A549 (cell line): ENCODE results near the gene TMEM121. TPM values are rescaled to one million over a fixed set of nuclear protein-coding genes. Genes with fewer than 3 reads are reported as not detected.
"Not testable (repeated sequence)": the region's sequence is repeated elsewhere in the genome, so short reads cannot be mapped to it uniquely, and the experiment has no call there.

ENCODE experiments used
- ATAC-seq, 2 experiments: fragments of 200-7000 bp in 1 of 2; fragments of >200 bp in 1 of 2; cut with Nextera tagmentation in 1 of 2; cut with Tn5 transposase in 1 of 2; 3 replicates each; pipeline versions ENCODE4 v1.8.0 to v1.9.1; 2018 to 2020; ENCODE audit warnings: mild to moderate bottlenecking in 1 of 2, moderate library complexity in 1 of 2
- CTCF ChIA-PET: fragments of 300-600 bp; sonication (Branson Sonifier 250); formaldehyde crosslinking; extraction: SDS; loops from one replicate; lab custom pipeline; 2021; ENCODE audit warnings: antibody characterized with exemption, inconsistent platforms; lab: Yijun Ruan, JAX
- POLR2A ChIA-PET: fragments of 350-600 bp; formaldehyde crosslinking; extraction: SDS; loops from one replicate; lab custom pipeline; 2021; ENCODE audit warnings: antibody characterized with exemption, inconsistent platforms; lab: Yijun Ruan, JAX
- DNase-seq, 2 experiments: peaks; one replicate each; pipeline versions ENCODE4 v3.0.0 to v3.0.0-alpha.2; 2011 to 2016; ENCODE audit warnings: low read depth in 1 of 2, low spot score in 1 of 2
- FAIRE-seq: peaks from 2 replicates; lab custom pipeline; 2011; peaks lifted over from hg19 to GRCh38; lab: Jason Lieb, UNC
- H3K27ac ChIP-seq, 2 experiments: fragments of >200 bp; sonication (Bioruptor Twin); formaldehyde crosslinking; 3 replicates each; pipeline ENCODE4 v1.5.1; 2016 to 2017
- H3K4me1 ChIP-seq: fragments of >200 bp; sonication (Bioruptor Twin); formaldehyde crosslinking; 3 replicates; pipeline ENCODE4 v1.6.1; 2016
- H3K4me2 ChIP-seq: fragments of >200 bp; sonication (Bioruptor Twin); formaldehyde crosslinking; 3 replicates; pipeline ENCODE4 v1.6.1; 2016
- H3K4me3 ChIP-seq: fragments of >200 bp; sonication (Bioruptor Twin); formaldehyde crosslinking; 3 replicates; pipeline ENCODE4 v1.5.1; 2016
- H3K9me3 ChIP-seq: fragments of >200 bp; sonication (Bioruptor Twin); formaldehyde crosslinking; 3 replicates; pipeline ENCODE4 v1.6.1; 2016
- CBX2 ChIP-seq: fragments of 200-600 bp; sonication (generic); IDR thresholded peaks from 2 replicates; pipeline ENCODE4 v1.6.1; 2016; ENCODE audit warnings: low read depth, mild to moderate bottlenecking, borderline replicate concordance
- CHD4 ChIP-seq: fragments of 200-600 bp; sonication (generic); IDR thresholded peaks from 2 replicates; pipeline ENCODE4 v1.6.1; 2016; ENCODE audit warnings: antibody characterized with exemption, mild to moderate bottlenecking, borderline replicate concordance
- KDM5A ChIP-seq: fragments of 200-600 bp; sonication (generic); IDR thresholded peaks from 2 replicates; pipeline ENCODE4 v1.6.1; 2016; ENCODE audit warnings: antibody characterized with exemption, mild to moderate bottlenecking
- RFX5 ChIP-seq: fragments of 450-650 bp; IDR thresholded peaks from 2 replicates; pipeline ENCODE4 v1.7.1; 2014; ENCODE audit warnings: antibody characterized with exemption, mild to moderate bottlenecking, moderate library complexity
- RNF2 ChIP-seq: fragments of 200-600 bp; sonication (generic); IDR thresholded peaks from 2 replicates; pipeline ENCODE4 v1.6.1; 2016; ENCODE audit warnings: low read depth, mild to moderate bottlenecking, antibody characterized with exemption, moderate library complexity, borderline replicate concordance
- TFCP2L1 ChIP-seq: fragments of 250-450 bp; sonication (Bioruptor Pico); IDR thresholded peaks from 2 replicates; pipeline ENCODE4 v1.5.0; 2021; ENCODE audit warnings: mild to moderate bottlenecking
- TP53 ChIP-seq: fragments of 250-450 bp; sonication (Bioruptor Pico); IDR thresholded peaks from 2 replicates; pipeline ENCODE4 v1.5.0; 2021; ENCODE audit warnings: mild to moderate bottlenecking, moderate library complexity
- ZC3H11A ChIP-seq: fragments of 450-650 bp; IDR thresholded peaks from 2 replicates; pipeline ENCODE4 v1.6.1; 2014; ENCODE audit warnings: antibody characterized with exemption, mild to moderate bottlenecking
- WGBS: methylation state at CpG from one replicate; pipeline ENCODE4 v1.1.6; 2017; ENCODE audit errors: missing lambda C conversion rate; 5-methylcytosine and 5-hydroxymethylcytosine counted together
- polyA plus RNA-seq, 4 experiments: library from polyadenylated mRNA; depleted of rRNA in 3 of 4; stranded (reverse); fragments of >200 nt; fragmentation: RNase III in 1 of 4; extraction: RNeasy Plus Mini Kit Qiagen cat#74134 plus additional on column Dnase treatment in 1 of 4; gene quantifications; 2 replicates in 3 of 4; 3 replicates in 1 of 4; pipeline ENCODE4 v1.2.3, GENCODE V29; 2011 to 2017
- TF ChIP-seq, protein P1 (sequence below): fragments of 200-600 bp; sonication (generic); IDR thresholded peaks from 2 replicates; pipeline ENCODE4 v1.6.1; 2016; ENCODE audit warnings: antibody characterized with exemption, mild to moderate bottlenecking, moderate library complexity
- TF ChIP-seq, protein P2 (sequence below): IDR thresholded peaks from 2 replicates; pipeline ENCODE4 v1.6.1; 2012; ENCODE audit warnings: low read depth, borderline replicate concordance
- TF ChIP-seq, protein P3 (sequence below): fragments of 150-350 bp; IDR thresholded peaks from 2 replicates; pipeline ENCODE4 v1.6.1; 2014; ENCODE audit warnings: low read depth, mild to moderate bottlenecking, low read length
- TF ChIP-seq, protein P4 (sequence below): fragments of 250-450 bp; sonication (Bioruptor Pico); IDR thresholded peaks from 2 replicates; pipeline ENCODE4 v1.5.0; 2021; ENCODE audit warnings: mild to moderate bottlenecking, moderate library complexity, borderline replicate concordance

Gene TMEM121
- polyA plus RNA-seq, 2 of the 4 experiments (the other 2 are of a cell fraction) = 2.3 to 5.7 TPM

DNA sequence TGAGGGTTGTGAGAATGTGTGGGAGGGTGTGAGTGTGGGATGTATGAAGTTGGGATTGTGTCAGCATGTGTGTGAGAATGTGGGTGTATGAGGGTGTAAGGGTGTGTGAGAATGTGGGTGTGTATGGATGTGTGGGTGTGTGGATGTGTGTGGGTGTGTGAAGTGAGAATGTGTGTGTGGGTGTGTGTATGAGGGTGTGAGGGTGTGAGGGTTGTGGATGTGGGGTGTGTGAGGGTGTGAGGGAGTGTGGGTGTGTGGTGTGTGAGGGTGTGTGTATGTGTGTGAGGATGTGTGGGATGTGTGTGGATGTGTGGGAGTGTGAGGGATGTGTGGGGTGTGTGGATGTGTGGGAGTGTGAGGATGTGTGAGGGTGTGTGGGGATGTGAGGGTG, 37.0 kb downstream of the TMEM121 start:
- no peak for FAIRE-seq
- no peaks in the 10 kb centered on the region for H3K9me3 ChIP-seq
- CTCF ChIA-PET = no interaction called here
- H3K27ac ChIP-seq = no peak overlapping the region
- TF ChIP-seq RNF2 (no peak), ZC3H11A (no peak), TFCP2L1 (CRISPR knock-in tag) (no peak), KDM5A (no peak), RFX5 (no peak), CHD4 (no peak), TP53 (no peak), CBX2 (no peak)
- TF ChIP-seq, protein P1, sequence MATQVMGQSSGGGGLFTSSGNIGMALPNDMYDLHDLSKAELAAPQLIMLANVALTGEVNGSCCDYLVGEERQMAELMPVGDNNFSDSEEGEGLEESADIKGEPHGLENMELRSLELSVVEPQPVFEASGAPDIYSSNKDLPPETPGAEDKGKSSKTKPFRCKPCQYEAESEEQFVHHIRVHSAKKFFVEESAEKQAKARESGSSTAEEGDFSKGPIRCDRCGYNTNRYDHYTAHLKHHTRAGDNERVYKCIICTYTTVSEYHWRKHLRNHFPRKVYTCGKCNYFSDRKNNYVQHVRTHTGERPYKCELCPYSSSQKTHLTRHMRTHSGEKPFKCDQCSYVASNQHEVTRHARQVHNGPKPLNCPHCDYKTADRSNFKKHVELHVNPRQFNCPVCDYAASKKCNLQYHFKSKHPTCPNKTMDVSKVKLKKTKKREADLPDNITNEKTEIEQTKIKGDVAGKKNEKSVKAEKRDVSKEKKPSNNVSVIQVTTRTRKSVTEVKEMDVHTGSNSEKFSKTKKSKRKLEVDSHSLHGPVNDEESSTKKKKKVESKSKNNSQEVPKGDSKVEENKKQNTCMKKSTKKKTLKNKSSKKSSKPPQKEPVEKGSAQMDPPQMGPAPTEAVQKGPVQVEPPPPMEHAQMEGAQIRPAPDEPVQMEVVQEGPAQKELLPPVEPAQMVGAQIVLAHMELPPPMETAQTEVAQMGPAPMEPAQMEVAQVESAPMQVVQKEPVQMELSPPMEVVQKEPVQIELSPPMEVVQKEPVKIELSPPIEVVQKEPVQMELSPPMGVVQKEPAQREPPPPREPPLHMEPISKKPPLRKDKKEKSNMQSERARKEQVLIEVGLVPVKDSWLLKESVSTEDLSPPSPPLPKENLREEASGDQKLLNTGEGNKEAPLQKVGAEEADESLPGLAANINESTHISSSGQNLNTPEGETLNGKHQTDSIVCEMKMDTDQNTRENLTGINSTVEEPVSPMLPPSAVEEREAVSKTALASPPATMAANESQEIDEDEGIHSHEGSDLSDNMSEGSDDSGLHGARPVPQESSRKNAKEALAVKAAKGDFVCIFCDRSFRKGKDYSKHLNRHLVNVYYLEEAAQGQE = no peak
- TF ChIP-seq, protein P2, sequence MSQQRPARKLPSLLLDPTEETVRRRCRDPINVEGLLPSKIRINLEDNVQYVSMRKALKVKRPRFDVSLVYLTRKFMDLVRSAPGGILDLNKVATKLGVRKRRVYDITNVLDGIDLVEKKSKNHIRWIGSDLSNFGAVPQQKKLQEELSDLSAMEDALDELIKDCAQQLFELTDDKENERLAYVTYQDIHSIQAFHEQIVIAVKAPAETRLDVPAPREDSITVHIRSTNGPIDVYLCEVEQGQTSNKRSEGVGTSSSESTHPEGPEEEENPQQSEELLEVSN = no peak
- TF ChIP-seq, protein P3, sequence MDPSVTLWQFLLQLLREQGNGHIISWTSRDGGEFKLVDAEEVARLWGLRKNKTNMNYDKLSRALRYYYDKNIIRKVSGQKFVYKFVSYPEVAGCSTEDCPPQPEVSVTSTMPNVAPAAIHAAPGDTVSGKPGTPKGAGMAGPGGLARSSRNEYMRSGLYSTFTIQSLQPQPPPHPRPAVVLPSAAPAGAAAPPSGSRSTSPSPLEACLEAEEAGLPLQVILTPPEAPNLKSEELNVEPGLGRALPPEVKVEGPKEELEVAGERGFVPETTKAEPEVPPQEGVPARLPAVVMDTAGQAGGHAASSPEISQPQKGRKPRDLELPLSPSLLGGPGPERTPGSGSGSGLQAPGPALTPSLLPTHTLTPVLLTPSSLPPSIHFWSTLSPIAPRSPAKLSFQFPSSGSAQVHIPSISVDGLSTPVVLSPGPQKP = no peak
- TF ChIP-seq, protein P4, sequence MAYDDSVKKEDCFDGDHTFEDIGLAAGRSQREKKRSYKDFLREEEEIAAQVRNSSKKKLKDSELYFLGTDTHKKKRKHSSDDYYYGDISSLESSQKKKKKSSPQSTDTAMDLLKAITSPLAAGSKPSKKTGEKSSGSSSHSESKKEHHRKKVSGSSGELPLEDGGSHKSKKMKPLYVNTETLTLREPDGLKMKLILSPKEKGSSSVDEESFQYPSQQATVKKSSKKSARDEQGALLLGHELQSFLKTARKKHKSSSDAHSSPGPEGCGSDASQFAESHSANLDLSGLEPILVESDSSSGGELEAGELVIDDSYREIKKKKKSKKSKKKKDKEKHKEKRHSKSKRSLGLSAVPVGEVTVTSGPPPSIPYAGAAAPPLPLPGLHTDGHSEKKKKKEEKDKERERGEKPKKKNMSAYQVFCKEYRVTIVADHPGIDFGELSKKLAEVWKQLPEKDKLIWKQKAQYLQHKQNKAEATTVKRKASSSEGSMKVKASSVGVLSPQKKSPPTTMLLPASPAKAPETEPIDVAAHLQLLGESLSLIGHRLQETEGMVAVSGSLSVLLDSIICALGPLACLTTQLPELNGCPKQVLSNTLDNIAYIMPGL (CRISPR knock-in tag) = no peak
- ATAC-seq = no peak
- H3K4me2 ChIP-seq = no peak overlapping the region
- peaks cover 3% of the 10 kb centered on the region; the same call in 1 of the 3 replicates for H3K4me1 ChIP-seq
- no peak overlapping the region for H3K4me3 ChIP-seq
- POLR2A ChIA-PET = no interaction called here
- no peak for DNase-seq

DNA sequence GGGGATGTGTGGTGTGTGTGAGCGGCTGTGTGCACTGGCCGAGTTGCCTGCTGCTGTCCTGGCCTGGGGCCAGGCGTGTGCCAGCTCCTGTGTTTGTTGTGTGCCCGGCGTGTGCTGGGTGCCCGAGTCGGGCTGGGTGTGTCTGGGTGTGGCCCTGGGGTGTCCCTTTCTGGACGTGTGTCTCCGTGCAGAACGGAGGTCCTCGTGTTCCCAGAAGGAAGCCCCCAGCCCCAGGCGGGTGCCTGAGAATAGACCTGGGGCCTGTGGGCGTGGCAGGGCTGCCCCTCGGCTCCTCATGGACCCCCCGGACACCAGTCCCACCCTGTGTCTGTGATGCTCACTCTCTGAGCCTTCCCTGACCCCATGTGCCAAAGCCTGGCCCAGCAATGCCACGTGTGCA, 38.2 kb downstream of the TMEM121 start:
- H3K4me1 ChIP-seq, H3K9me3 ChIP-seq, H3K4me3 ChIP-seq, CTCF ChIA-PET, DNase-seq, H3K4me2 ChIP-seq, POLR2A ChIA-PET, FAIRE-seq, H3K27ac ChIP-seq, ATAC-seq: not testable (repeated sequence)
- 31% methylated on average over 2 of the region's 16 CpGs for WGBS

DNA sequence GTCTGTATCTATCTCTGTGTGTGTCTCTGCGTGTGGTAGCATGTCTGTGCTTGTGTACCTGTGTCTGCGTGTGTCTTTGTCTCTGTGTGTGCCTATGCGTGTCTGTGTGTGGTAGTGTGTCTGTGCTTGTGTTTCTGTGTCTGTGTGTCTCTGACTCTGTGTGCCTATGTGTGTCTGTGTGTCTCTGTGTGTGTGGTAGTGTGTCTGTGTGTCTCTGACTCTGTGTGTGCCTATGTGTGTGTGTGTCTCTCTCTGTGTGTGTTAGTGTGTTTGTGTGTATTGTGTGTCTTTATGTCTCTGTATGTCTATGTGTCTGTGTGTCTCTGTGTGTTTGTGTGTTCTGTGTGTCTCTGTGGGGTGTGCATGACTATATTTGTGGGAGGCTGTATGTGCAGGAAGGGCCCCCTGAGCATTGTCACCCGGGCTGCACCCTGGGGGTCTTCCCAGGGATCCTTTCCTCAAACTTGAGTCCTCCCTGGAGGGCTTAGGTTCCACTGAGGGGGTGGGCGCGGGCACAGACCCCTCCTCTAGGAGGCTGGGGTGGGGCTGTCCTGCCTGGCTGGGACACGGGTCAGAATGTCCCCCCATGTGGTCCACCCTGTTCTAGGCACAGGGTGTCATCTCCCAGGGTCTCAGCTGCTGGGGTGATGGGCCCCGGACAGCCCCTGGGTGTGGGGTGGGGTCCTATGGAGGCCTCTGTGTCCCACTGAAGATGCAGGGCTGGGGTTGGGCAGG, 39.0 kb downstream of the TMEM121 start:
- H3K4me2 ChIP-seq, CTCF ChIA-PET, POLR2A ChIA-PET, FAIRE-seq, H3K4me1 ChIP-seq, DNase-seq, H3K4me3 ChIP-seq, H3K9me3 ChIP-seq, H3K27ac ChIP-seq, ATAC-seq: not testable (repeated sequence)
- WGBS = 78% methylated on average over 5 of the region's 8 CpGs

DNA sequence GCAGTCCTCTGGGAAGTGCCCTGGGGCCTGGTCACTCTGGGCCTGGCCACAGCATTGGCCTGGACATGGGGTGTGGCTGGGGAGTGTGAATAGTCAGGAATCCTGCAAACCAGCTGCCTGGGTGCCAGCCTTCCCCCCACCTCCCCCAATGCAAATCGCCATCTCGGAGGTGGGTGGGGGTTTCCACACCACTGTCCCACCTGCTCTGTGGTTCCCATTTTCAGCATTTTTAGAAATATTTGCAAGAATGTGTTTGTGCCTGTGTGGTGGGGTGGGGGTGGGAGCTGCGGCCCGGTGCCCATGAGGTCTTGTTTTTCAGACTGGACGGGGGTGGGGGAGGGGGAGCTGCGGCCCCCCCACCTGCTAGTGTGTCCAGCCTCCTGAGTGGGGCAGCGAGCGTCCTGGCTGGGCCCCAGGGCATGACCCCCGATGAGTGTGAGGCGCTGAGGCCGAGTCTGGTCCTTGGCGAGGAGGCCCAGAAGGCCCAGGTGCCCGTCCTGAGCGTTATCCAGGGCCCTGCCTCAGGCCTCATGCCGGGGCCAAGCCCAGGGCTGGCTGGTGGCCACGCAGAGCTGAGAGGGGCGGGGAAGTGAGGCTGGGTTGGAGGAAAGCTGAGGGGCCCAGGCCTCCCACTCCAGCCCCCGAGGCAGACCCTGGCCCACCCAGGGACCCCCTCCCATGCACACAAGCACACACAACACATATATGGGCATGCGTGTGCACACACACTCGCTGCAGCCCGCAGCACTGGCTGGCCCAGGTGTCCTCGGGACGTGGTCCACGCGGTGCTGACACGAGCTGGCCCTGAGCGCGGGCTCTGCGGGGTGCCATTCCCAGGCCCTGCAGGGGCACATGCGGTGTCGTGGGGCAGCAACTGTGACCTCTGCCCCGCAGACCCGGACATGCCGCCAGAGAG, 40.1 kb downstream of the TMEM121 start:
- POLR2A ChIA-PET = not testable (repeated sequence)

DNA sequence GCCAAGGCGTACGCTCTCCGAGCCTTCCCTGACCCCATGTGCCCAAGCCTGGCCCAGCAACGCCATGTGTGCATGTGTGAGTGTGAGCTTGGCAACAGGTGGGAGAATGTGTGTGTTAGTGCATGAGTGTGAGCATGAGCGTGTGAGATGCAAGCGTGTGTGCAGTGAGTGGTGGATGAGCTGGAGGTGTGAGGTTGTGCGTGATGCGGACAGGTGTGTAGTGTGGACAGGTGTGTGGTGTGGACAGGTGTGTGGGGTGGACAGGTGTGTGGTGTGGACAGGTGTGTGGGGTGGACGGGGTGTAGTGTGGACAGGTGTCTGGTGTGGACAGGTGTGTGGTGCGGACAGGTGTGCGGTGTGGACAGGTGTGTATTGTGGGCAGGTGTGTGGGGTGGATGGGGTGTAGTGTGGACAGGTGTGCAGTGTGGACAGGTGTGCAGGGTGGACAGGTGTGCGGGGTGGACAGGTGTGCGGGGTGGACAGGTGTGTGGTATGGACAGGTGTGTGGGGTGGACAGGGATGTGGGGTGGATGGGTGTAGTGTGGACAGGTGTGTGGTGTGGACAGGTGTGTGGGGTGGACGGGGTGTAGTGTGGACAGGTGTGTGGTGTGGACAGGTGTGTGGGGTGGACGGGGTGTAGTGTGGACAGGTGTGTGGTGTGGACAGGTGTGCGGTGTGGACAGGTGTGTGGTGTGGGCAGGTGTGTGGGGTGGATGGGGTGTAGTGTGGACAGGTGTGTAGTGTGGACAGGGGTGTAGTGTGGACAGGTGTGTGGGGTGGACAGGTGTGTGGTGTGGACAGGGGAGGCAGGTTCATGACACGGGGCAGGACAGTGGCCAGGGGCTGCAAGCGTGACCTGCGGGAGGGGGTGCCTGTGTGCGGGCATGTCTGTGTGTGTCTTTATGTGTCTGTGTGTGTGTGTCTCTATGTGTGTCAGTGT, 41.1 kb downstream of the TMEM121 start:
- WGBS = 91% methylated on average over 18 of the region's 20 CpGs
- H3K9me3 ChIP-seq, H3K4me3 ChIP-seq, ATAC-seq, H3K27ac ChIP-seq, CTCF ChIA-PET, POLR2A ChIA-PET, H3K4me1 ChIP-seq, DNase-seq, H3K4me2 ChIP-seq, FAIRE-seq: not testable (repeated sequence)

More for the DNA sequence above, 40.1 kb downstream of the TMEM121 start:
- H3K9me3 ChIP-seq, H3K27ac ChIP-seq, DNase-seq, CTCF ChIA-PET, H3K4me2 ChIP-seq, H3K4me3 ChIP-seq, FAIRE-seq, H3K4me1 ChIP-seq: not testable (repeated sequence)
- peak; percentile 36 to 43; a peak in 5 of 6 replicates for ATAC-seq
- 80% methylated on average over 2 of the region's 34 CpGs for WGBS
